ENCODE data around the gene ZNF205. TPM values are rescaled to one million over a fixed set of nuclear protein-coding genes. Genes with fewer than 3 reads are reported as not detected.

The ZNF205 gene
- total and polyA plus RNA-seq, 7 donors = 1.8 to 5.4 (median 1.9) TPM

GRCh38 chr16:3101841-3102470, 10.4 kb upstream of the ZNF205 start:
- no peaks in the 10 kb centered on the region for H3K36me3 ChIP-seq (ENCODE audit: insufficient read depth in 1 of 2, low read depth in 1 of 2)
- peaks cover 17% of the 10 kb centered on the region for H3K4me1 ChIP-seq
- intact Hi-C loops (cut with DNase I) = no loop called here
- peak overlapping the region; percentile 22 for H3K4me3 ChIP-seq
- WGBS, 3 donors = 33 to 43% (median 38%) methylated on average over 27 of the region's 27 CpGs
- peak overlapping the region; percentile 46 for H3K27ac ChIP-seq
- DNase-seq (peak; percentile 26 to 36), ATAC-seq (no peak)
- no peaks in the 10 kb centered on the region for H3K9me3 ChIP-seq
- no peak for TF ChIP-seq CTCF (IDR thresholded peaks at IDR 0.05)
- peaks cover 0 to 2% (median 0%) of the 10 kb centered on the region in 3 donors for H3K27me3 ChIP-seq (ENCODE audit: insufficient read depth in 3 of 3, low read length in 2 of 3)

GRCh38 chr16:3106205-3106928, 6.0 kb upstream of the ZNF205 start:
- DNase-seq (peak; percentile 91 to 97), ATAC-seq (peak; percentile 94 to 99 (median 96))
- Histone ChIP-seq H3K36me3 (ENCODE audit: insufficient read depth in 1 of 2, low read depth in 1 of 2) (peaks cover 0 to 10% of the 10 kb centered on the region in 2 donors), H3K4me3 (peak overlapping the region; percentile 87), H3K27ac (peak overlapping the region; percentile 86), H3K9me3 (no peaks in the 10 kb centered on the region), H3K4me1 (peaks cover 13% of the 10 kb centered on the region), H3K27me3 (ENCODE audit: insufficient read depth in 3 of 3, low read length in 2 of 3) (no peaks in the 10 kb centered on the region)
- intact Hi-C loops (cut with DNase I) = no loop called here
- TF ChIP-seq CTCF (IDR thresholded peaks at IDR 0.05) = no peak
- WGBS, 3 donors = 1 to 2% (median 1%) methylated on average over 57 to 74 of the region's 74 CpGs

- H3K27ac ChIP-seq = peak overlapping the region; percentile 31
- ATAC-seq (peak in 1 of 4 donors; percentile 10), DNase-seq (no peak)
- H3K27me3 ChIP-seq (ENCODE audit: insufficient read depth in 3 of 3, low read length in 2 of 3) = no peaks in the 10 kb centered on the region
- 9 to 39% (median 21%) methylated on average over 19 of the region's 19 CpGs for WGBS, 3 donors
- TF ChIP-seq CTCF (IDR thresholded peaks at IDR 0.05) = no peak
- intact Hi-C loops (cut with DNase I) = no loop called here
- H3K4me3 ChIP-seq = peak overlapping the region; percentile 71
- peaks cover 15% of the 10 kb centered on the region for H3K4me1 ChIP-seq
- no peaks in the 10 kb centered on the region for H3K9me3 ChIP-seq
- peaks cover 0 to 28% of the 10 kb centered on the region in 2 donors for H3K36me3 ChIP-seq (ENCODE audit: insufficient read depth in 1 of 2, low read depth in 1 of 2)
Observed at GRCh38 chr16:3112881-3113574, 642 bp downstream of the ZNF205 start.

DNA sequence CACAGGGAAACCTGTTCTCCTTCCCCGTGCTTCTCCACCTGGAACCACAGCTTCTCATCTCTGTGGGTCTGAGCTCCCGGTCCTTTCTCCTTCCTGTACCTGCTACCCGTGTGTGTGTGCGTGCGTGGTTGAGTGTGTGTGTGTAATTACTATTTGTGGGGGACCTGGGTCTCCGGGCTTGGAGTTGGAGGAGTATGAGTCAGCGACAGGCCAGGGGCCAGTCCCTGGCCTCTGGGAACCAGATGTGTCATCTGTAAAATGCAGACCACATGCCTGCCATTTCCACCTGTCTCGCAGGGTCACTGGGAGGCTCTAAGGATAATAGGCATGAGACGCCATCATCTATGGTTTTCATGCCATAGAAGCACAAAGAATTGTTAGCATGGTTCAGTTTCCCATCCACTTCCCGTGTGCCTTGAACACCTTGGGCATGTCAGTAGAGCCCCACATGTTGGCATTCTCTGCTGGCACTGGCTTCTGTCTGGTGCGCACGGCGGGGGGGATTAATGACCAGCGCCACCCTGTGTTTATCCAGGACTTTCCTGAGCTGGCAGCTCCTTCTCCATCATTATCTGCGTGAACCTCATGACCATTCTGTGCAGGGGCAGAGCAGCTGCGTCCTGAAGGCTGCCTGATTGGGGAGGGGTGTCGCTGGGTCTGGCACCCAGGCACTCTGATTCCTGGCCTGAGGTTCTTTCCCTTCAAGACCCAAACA, 1.5 kb downstream of the ZNF205 start:
- no peak overlapping the region for H3K27ac ChIP-seq
- no peaks in the 10 kb centered on the region for H3K9me3 ChIP-seq
- peaks cover 0 to 37% of the 10 kb centered on the region in 2 donors for H3K36me3 ChIP-seq (ENCODE audit: insufficient read depth in 1 of 2, low read depth in 1 of 2)
- intact Hi-C loops (cut with DNase I) = no loop called here
- peaks cover 15% of the 10 kb centered on the region for H3K4me1 ChIP-seq
- ATAC-seq = peak in 2 of 4 donors; percentile 31 to 56
- no peak for DNase-seq
- TF ChIP-seq CTCF (IDR thresholded peaks at IDR 0.05) = no peak
- WGBS, 3 donors = 38 to 42% (median 38%) methylated on average over 17 of the region's 17 CpGs
- no peaks in the 10 kb centered on the region for H3K27me3 ChIP-seq (ENCODE audit: insufficient read depth in 3 of 3, low read length in 2 of 3)
- peak overlapping the region; percentile 71 for H3K4me3 ChIP-seq

Data from psoas muscle (tissue), 8 donors.